ENCODE data around the gene EFCAB5. TPM values are rescaled to one million over a fixed set of nuclear protein-coding genes. Genes with fewer than 3 reads are reported as not detected.
A peak's percentile ranks its signal among the peaks of the same experiment; 100 is the strongest.

Gene EFCAB5
- total RNA-seq, 1 donor from 2014 or later = 0.37 TPM

DNA sequence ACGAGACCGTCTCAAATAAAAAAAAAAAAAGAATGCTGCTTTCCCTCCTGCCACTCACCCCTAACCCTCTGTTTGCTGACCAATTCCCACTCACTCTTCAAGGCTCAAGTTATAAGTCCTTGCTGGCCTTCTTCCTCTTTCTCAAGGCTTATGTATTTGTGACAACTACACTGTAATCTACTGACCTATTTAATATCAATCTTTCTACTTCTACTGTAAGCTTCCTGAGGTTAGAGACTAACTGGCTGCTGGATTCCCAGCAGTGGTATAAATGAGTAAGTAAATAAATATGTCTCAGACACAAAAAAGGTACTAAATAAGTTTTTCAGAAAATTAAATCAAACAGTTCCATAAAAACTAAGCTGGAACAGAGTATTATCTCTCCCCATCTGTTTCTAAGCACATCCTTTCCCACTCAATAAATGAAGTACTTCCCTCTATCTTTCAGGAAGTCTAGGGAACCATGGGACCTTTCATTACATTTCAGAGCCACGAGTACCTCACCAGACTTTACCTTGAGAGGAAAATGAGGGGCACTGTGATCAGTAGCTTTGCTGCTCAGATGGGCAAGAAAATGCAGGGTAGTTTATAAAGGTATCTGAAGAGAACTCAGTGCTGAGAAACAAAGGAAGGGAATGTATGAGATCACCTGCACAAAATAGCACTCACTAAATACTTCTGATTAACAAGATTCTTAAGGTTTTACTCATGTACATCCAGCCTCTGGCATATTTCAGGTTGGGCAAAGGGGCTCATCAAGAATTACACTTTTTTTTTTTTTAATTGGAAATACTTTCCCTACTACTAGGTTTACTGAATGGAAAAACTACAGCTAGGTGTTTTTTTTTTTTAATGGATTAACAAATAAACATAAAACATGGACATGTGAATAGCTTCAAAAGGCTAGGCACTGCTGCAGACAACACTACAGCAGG lies 22.2 kb upstream of the EFCAB5 start:
- Mint-ChIP-seq H3K27ac (ENCODE audit: unreplicated experiment) (peak overlapping the region; percentile 95), H3K27me3 (ENCODE audit: low read depth) (no peaks in the 10 kb centered on the region), H3K4me1 (ENCODE audit: low read depth) (peaks cover 13% of the 10 kb centered on the region), H3K9me3 (ENCODE audit: low read depth) (no peaks in the 10 kb centered on the region), H3K36me3 (ENCODE audit: low read depth) (peaks cover 2% of the 10 kb centered on the region), H3K4me3 (ENCODE audit: unreplicated experiment) (no peak overlapping the region)
- DNase-seq (ENCODE audit: low spot score) = no peak
- TF ChIP-seq, protein P1, sequence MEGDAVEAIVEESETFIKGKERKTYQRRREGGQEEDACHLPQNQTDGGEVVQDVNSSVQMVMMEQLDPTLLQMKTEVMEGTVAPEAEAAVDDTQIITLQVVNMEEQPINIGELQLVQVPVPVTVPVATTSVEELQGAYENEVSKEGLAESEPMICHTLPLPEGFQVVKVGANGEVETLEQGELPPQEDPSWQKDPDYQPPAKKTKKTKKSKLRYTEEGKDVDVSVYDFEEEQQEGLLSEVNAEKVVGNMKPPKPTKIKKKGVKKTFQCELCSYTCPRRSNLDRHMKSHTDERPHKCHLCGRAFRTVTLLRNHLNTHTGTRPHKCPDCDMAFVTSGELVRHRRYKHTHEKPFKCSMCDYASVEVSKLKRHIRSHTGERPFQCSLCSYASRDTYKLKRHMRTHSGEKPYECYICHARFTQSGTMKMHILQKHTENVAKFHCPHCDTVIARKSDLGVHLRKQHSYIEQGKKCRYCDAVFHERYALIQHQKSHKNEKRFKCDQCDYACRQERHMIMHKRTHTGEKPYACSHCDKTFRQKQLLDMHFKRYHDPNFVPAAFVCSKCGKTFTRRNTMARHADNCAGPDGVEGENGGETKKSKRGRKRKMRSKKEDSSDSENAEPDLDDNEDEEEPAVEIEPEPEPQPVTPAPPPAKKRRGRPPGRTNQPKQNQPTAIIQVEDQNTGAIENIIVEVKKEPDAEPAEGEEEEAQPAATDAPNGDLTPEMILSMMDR (IDR thresholded peaks at IDR 0.05) = no peak

DNA sequence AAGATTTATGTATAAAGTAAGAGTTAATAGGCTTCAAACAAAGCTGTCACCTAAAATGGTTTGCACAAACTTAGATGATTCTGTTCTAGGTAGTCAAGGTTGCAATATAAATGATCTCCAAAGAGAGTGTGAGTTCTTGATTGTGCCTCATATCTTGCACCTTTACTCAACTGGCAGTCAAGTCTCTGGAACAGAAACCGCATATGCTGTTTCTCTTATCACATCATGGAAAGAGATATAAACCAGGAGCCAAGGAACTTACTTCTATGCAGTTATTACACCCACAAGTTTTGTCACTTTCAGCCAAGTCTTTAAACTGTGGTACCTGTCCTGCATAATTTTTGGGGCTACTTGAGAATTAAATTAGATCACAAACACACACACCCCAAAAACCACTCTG lies 16.6 kb upstream of the EFCAB5 start:
- Mint-ChIP-seq H3K27ac (ENCODE audit: unreplicated experiment) (no peak overlapping the region), H3K9me3 (ENCODE audit: low read depth) (no peaks in the 10 kb centered on the region), H3K4me1 (ENCODE audit: low read depth) (peaks cover 16% of the 10 kb centered on the region), H3K27me3 (ENCODE audit: low read depth) (no peaks in the 10 kb centered on the region), H3K36me3 (ENCODE audit: low read depth) (no peaks in the 10 kb centered on the region), H3K4me3 (ENCODE audit: unreplicated experiment) (no peak overlapping the region)
- no peak for DNase-seq (ENCODE audit: low spot score)
- TF ChIP-seq, protein P1 (IDR thresholded peaks at IDR 0.05) = no peak

DNA sequence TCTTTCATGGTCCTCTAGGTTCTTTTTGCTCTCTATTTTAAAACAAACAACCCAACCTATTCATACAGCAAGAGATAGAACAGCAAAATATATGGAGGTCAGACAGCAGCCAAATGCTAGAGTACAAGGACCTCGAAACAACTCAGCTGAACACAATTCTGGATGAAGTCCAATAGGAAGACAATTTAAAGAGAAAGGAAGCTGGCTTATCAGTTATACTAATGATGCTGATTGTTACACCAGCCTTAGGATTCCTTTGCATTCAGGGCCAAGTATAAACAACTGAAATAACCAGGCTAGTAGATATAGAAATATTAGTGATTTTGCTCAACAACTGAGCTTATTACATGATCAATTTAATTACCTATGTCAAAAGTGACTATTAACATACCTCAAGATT lies 13.9 kb upstream of the EFCAB5 start:
- Mint-ChIP-seq H3K4me1 (ENCODE audit: low read depth) (peaks cover 16% of the 10 kb centered on the region), H3K27me3 (ENCODE audit: low read depth) (no peaks in the 10 kb centered on the region), H3K9me3 (ENCODE audit: low read depth) (no peaks in the 10 kb centered on the region), H3K27ac (ENCODE audit: unreplicated experiment) (no peak overlapping the region), H3K36me3 (ENCODE audit: low read depth) (no peaks in the 10 kb centered on the region), H3K4me3 (ENCODE audit: unreplicated experiment) (no peak overlapping the region)
- TF ChIP-seq, protein P1 (IDR thresholded peaks at IDR 0.05) = no peak
- no peak for DNase-seq (ENCODE audit: low spot score)

DNA sequence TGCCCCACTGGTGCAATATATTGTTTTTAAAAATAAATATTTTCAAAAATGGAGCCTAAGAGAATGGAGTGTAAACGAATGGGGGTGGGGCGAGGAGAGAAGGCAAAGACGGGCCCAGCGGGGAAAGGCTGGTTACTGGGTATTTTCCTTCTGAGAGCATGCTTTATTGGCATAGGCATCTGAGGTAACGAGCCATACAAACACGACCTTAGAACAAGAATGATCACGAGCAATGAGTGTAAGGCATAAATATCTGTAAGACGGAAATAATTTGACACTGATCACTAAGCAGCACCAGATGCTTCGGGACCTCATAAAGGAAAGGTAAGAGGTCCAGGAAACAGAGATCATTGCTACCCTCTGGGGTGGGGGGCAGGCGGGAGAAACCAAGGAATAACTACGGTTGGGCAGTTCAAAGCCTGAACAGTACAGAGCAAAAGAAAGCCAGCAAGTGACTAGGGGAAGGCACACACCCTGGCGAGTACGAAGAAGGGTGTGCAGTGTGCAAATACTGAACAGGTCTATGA lies 12.4 kb upstream of the EFCAB5 start:
- no peak for DNase-seq (ENCODE audit: low spot score)
- Mint-ChIP-seq H3K4me1 (ENCODE audit: low read depth) (peaks cover 21% of the 10 kb centered on the region), H3K9me3 (ENCODE audit: low read depth) (no peaks in the 10 kb centered on the region), H3K27ac (ENCODE audit: unreplicated experiment) (no peak overlapping the region), H3K27me3 (ENCODE audit: low read depth) (no peaks in the 10 kb centered on the region), H3K36me3 (ENCODE audit: low read depth) (no peaks in the 10 kb centered on the region), H3K4me3 (ENCODE audit: unreplicated experiment) (no peak overlapping the region)
- TF ChIP-seq, protein P1 (IDR thresholded peaks at IDR 0.05) = no peak

DNA sequence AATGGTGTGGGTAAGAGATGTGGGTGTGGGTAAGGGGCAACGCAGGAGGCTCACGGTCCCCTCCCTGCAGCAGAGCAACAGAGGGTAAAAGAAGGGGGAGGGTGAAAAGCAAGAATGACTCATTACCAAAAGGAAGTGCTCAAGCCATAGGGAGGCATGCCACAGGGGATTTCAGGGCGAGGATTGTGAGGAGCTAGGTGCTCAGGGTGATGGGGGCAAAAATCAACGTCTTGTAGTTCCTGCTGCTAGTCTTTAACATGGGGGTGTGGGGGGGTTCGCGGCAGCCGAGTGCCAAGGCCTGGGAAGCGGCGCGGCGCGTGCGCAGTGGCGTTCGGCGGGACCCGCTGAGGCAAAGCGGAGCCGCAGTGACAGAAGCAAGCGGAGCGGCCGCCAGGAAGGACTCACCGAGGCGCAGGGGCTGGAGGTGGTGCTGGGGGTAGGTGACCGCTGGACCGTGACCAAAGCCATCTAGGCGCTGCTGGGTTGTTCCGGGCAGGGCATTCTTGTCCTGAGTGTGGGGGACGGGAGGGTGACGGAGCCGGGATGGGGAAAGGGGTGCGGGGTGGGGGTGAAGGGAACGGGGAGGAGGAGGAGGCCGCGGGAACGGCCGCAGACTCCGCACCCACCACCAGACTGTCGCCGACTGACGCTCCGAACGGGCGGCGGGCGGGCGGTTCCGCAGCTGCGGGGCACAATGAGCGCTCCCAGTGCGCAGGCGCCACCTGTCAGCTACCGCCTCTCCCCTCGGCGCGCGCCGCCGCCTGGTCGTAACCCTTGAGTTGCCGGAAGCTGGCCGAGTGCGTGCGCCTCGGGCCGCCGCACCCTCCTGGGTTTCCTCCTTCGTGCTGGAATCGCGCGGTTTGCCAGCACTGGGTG lies 11.7 kb upstream of the EFCAB5 start, which contains the start of gene SSH2:
TSS of gene SSH2 (minus strand) at position 696 of the 876 bp plus-strand sequence. CDS start at position 468, 228 bp downstream.
- Mint-ChIP-seq H3K27me3 (ENCODE audit: low read depth) (no peaks in the 10 kb centered on the region), H3K36me3 (ENCODE audit: low read depth) (no peaks in the 10 kb centered on the region), H3K9me3 (ENCODE audit: low read depth) (no peaks in the 10 kb centered on the region), H3K4me3 (ENCODE audit: unreplicated experiment) (no peak within 1 kb of the TSS), H3K27ac (ENCODE audit: unreplicated experiment) (no peak within 1 kb of the TSS), H3K4me1 (ENCODE audit: low read depth) (peaks cover 21% of the 10 kb centered on the region)
- DNase-seq (ENCODE audit: low spot score) = peak; percentile 95
- TF ChIP-seq, protein P1 (IDR thresholded peaks at IDR 0.05) = no peak

Data from chondrocyte (in vitro differentiated cells).